Peyer's patch (tissue), 4 donors: ENCODE results near the gene ATP11A. TPM values are rescaled to one million over a fixed set of nuclear protein-coding genes. Genes with fewer than 3 reads are reported as not detected.
"Not testable (repeated sequence)": the region's sequence is repeated elsewhere in the genome, so short reads cannot be mapped to it uniquely, and the experiment has no call there.

Source experiments
- DNase-seq, 3 donors: peaks; one replicate each; pipeline ENCODE4 v3.0.0-alpha.2; 2017 to 2019
- H3K27ac ChIP-seq, 4 donors: fragments of 200-600 bp; sonication (generic); one replicate each; pipeline ENCODE4 v1.5.1; 2016 to 2019
- H3K27me3 ChIP-seq, 2 donors: fragments of 200-600 bp; sonication (generic); one replicate each; pipeline ENCODE4 v1.5.1; 2019
- H3K36me3 ChIP-seq, 3 donors: fragments of 200-600 bp; sonication (generic); one replicate each; pipeline ENCODE4 v1.5.1; 2016 to 2019
- H3K4me1 ChIP-seq, 4 donors: fragments of 200-600 bp; sonication (generic); one replicate each; pipeline ENCODE4 v1.5.1; 2016 to 2019
- H3K4me3 ChIP-seq, 4 donors: fragments of 200-600 bp; sonication (generic); 1 replicate in 3 of 4; 2 replicates in 1 of 4; pipeline ENCODE4 v1.5.1; 2016 to 2019; ENCODE audit warnings: mild to moderate bottlenecking in 1 of 4
- H3K9me3 ChIP-seq, 4 donors: fragments of 200-600 bp; sonication (generic); one replicate each; pipeline ENCODE4 v1.5.1; 2016 to 2019; ENCODE audit warnings: mild to moderate bottlenecking in 1 of 4
- POLR2A ChIP-seq, 2 donors: fragments of 450-650 bp; IDR thresholded peaks; one replicate each; pipeline ENCODE4 v1.5.1; 2017; ENCODE audit warnings: antibody characterized with exemption in 2 of 2, mild to moderate bottlenecking in 2 of 2, moderate library complexity in 2 of 2
- total RNA-seq, 4 donors: library from RNA; depleted of rRNA; stranded (reverse); fragments of >200 nt; gene quantifications; one replicate each; pipeline ENCODE4 v1.1.0, GENCODE V29; 2016
- TF ChIP-seq, protein P1 (sequence below), 6 experiments: fragments of 450-650 bp in 4 of 6; fragments of 200-600 bp in 2 of 6; sonication (generic) in 1 of 6; IDR thresholded peaks; one replicate each; pipeline ENCODE4 v1.5.1; 2017 to 2019; ENCODE audit warnings: antibody characterized with exemption in 6 of 6, mild to moderate bottlenecking in 3 of 6, moderate library complexity in 1 of 6

ATP11A gene
- total RNA-seq, 4 donors from 2014 or later, result 33.1 to 64.2 (median 53.7) TPM

DNA sequence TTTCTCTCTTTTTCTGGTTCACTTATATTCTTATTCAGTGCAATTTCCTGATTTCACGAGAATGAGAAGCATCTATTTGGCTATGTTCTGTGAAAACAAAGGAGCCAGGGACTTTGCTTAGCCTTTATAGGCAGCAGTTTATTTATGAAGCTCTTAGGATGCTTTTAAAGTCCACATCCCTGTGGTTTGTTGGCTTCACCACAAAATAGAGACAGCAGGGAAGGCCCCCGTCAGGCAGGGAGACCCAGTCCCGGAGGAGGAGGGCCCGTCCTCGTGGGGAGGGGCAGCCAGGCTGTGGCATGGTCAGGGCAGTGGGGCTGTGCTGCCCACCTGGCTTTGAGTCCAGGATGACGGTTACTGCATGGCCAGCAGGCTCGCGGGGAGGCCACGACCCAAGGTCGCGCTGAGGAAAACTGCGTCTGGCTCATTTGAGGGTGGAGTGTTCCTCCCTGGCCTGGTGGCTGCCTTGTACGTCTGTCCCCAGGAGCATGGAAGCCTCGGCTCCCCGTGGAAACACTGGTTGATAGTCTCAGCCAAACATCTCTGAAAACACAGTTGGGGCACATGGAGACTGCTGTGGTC, 92.7 kb downstream of the ATP11A start:
- no peak for DNase-seq
- Histone ChIP-seq H3K4me3 (no peak overlapping the region), H3K9me3 (no peaks in the 10 kb centered on the region), H3K36me3 (peaks cover 0 to 5% (median 0%) of the 10 kb centered on the region in 3 donors), H3K27me3 (no peaks in the 10 kb centered on the region), H3K4me1 (no peaks in the 10 kb centered on the region), H3K27ac (peak overlapping the region in 2 of 4 donors; percentile 27 to 60)
- no peak for TF ChIP-seq POLR2A (IDR thresholded peaks at IDR 0.05)
- TF ChIP-seq, protein P1, sequence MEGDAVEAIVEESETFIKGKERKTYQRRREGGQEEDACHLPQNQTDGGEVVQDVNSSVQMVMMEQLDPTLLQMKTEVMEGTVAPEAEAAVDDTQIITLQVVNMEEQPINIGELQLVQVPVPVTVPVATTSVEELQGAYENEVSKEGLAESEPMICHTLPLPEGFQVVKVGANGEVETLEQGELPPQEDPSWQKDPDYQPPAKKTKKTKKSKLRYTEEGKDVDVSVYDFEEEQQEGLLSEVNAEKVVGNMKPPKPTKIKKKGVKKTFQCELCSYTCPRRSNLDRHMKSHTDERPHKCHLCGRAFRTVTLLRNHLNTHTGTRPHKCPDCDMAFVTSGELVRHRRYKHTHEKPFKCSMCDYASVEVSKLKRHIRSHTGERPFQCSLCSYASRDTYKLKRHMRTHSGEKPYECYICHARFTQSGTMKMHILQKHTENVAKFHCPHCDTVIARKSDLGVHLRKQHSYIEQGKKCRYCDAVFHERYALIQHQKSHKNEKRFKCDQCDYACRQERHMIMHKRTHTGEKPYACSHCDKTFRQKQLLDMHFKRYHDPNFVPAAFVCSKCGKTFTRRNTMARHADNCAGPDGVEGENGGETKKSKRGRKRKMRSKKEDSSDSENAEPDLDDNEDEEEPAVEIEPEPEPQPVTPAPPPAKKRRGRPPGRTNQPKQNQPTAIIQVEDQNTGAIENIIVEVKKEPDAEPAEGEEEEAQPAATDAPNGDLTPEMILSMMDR (IDR thresholded peaks at IDR 0.05), result no peak

- no peaks in the 10 kb centered on the region for H3K4me1 ChIP-seq
- no peaks in the 10 kb centered on the region for H3K27me3 ChIP-seq
- H3K27ac ChIP-seq, result peak overlapping the region in 2 of 4 donors; percentile 59 to 60
- H3K4me3 ChIP-seq, result no peak overlapping the region
- no peaks in the 10 kb centered on the region for H3K9me3 ChIP-seq
- peak in 1 of 3 donors; percentile 37 for DNase-seq
- H3K36me3 ChIP-seq, result peaks cover 0 to 13% (median 0%) of the 10 kb centered on the region in 3 donors
- TF ChIP-seq, protein P1 (IDR thresholded peaks at IDR 0.05), result no peak
- no peak for TF ChIP-seq POLR2A (IDR thresholded peaks at IDR 0.05)
Observed at GRCh38 chr13:112783135-112783977, 93.5 kb downstream of the ATP11A start.

GRCh38 chr13:112783978-112784371, 94.1 kb downstream of the ATP11A start:
- Histone ChIP-seq H3K27me3 (no peaks in the 10 kb centered on the region), H3K27ac (peak overlapping the region in 1 of 4 donors; percentile 59), H3K36me3 (peaks cover 0 to 15% (median 0%) of the 10 kb centered on the region in 3 donors), H3K4me3 (no peak overlapping the region), H3K4me1 (no peaks in the 10 kb centered on the region), H3K9me3 (no peaks in the 10 kb centered on the region)
- TF ChIP-seq, protein P1 (IDR thresholded peaks at IDR 0.05), result no peak
- no peak for TF ChIP-seq POLR2A (IDR thresholded peaks at IDR 0.05)
- peak in 1 of 3 donors; percentile 34 for DNase-seq

DNA sequence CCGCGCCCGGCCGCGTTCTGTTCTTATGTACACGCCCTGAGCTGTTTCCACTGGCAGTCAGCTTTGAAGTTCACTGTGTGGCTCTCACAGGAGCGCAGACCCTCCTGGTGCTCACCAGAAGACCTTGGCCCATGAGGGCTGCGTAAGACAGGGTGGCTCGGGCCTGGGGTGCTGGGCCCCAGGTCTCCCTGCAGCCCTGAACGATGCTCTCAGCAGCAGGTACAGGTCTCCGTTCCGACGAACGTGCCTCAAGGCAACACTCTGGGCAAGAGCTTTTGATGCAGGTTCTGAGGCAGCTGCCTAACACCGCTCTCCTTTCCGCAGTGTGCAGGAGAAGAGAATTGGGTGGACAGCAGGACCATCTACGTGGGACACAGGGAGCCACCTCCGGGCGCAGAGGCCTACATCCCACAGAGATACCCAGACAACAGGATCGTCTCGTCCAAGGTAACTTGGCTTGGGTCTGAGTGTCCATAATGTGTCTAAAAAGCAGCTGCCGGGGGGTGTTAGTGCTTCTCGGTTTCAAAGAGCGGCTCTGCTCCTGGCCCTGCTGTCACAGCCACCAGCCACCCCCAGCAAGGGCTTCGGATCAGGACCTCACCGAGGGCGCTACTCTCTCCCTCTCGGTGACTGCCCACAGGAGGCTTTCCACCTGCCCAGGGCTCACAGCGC, 95.1 kb downstream of the ATP11A start:
- H3K36me3 ChIP-seq, result peaks cover 0 to 15% (median 0%) of the 10 kb centered on the region in 3 donors
- H3K9me3 ChIP-seq, result no peaks in the 10 kb centered on the region
- no peaks in the 10 kb centered on the region for H3K4me1 ChIP-seq
- no peak overlapping the region for H3K27ac ChIP-seq
- TF ChIP-seq, protein P1 (IDR thresholded peaks at IDR 0.05), result no peak
- TF ChIP-seq POLR2A (IDR thresholded peaks at IDR 0.05), result no peak
- H3K4me3 ChIP-seq, result no peak overlapping the region
- no peaks in the 10 kb centered on the region for H3K27me3 ChIP-seq
- peak in 1 of 3 donors; percentile 38 for DNase-seq

- peak in 1 of 3 donors; percentile 31 for DNase-seq
- Histone ChIP-seq H3K4me1 (no peaks in the 10 kb centered on the region), H3K9me3 (no peaks in the 10 kb centered on the region), H3K36me3 (peaks cover 0 to 15% (median 0%) of the 10 kb centered on the region in 3 donors), H3K4me3 (no peak overlapping the region), H3K27ac (no peak overlapping the region), H3K27me3 (no peaks in the 10 kb centered on the region)
- TF ChIP-seq POLR2A (IDR thresholded peaks at IDR 0.05), result no peak
Observed at GRCh38 chr13:112785483-112785856, 95.6 kb downstream of the ATP11A start.

- not testable (repeated sequence) for H3K4me1 ChIP-seq, H3K27me3 ChIP-seq, H3K4me3 ChIP-seq, H3K27ac ChIP-seq, H3K9me3 ChIP-seq
- peaks cover 0 to 15% (median 0%) of the 10 kb centered on the region in 3 donors for H3K36me3 ChIP-seq
- peak in 1 of 3 donors; percentile 8 for DNase-seq
Observed at GRCh38 chr13:112786810-112787209, 97.0 kb downstream of the ATP11A start.
